Activated T-cell treated with anti-CD3 and anti-CD28 coated beads for 1 hour (primary cell): ENCODE results near the gene PAIP1.
"Not testable (repeated sequence)": the region's sequence is repeated elsewhere in the genome, so short reads cannot be mapped to it uniquely, and the experiment has no call there.

Experiments used
- DNase-seq: peaks from one replicate; pipeline ENCODE4 v3.0.0-alpha.2; 2020; ENCODE audit warnings: low read depth

PAIP1 gene

GRCh38 chr5:43514816-43515677 is 41.8 kb downstream of the PAIP1 start, which contains the start of gene C5orf34:
Gene C5orf34, minus strand, starts transcription at chr5:43515148. Its CDS starts 5,809 bp downstream, at chr5:43509339.
- DNase-seq = peak; percentile 89

GRCh38 chr5:43514471-43514815 is 42.4 kb downstream of the PAIP1 start:
- peak; percentile 3 for DNase-seq

- DNase-seq = no peak
Observed at GRCh38 chr5:43514025-43514424, 42.9 kb downstream of the PAIP1 start.

GRCh38 chr5:43511062-43511461 is 45.8 kb downstream of the PAIP1 start:
- DNase-seq = not testable (repeated sequence)

- no peak for DNase-seq
Observed at GRCh38 chr5:43498581-43498980, 58.3 kb downstream of the PAIP1 start.

- DNase-seq = no peak
Observed at GRCh38 chr5:43497311-43498104, 59.4 kb downstream of the PAIP1 start.

- no peak for DNase-seq
Observed at GRCh38 chr5:43491326-43491725, 65.6 kb downstream of the PAIP1 start.

- DNase-seq = no peak
Observed at GRCh38 chr5:43486353-43486752, 70.5 kb downstream of the PAIP1 start.

GRCh38 chr5:43485406-43485805 is 71.5 kb downstream of the PAIP1 start:
- no peak for DNase-seq

GRCh38 chr5:43484106-43484849 is 72.6 kb downstream of the PAIP1 start:
- peak; percentile 76 for DNase-seq

GRCh38 chr5:43483298-43484105 is 73.4 kb downstream of the PAIP1 start, which contains the start of gene TMEM267:
Gene TMEM267, minus strand, starts transcription at chr5:43483865. Its CDS starts 29,896 bp downstream, at chr5:43453969.
- DNase-seq = peak; percentile 76

GRCh38 chr5:43482490-43483297 is 74.2 kb downstream of the PAIP1 start:
- no peak for DNase-seq
